HepG2 (cell line): ENCODE results near the gene LDAH. TPM values are rescaled to one million over a fixed set of nuclear protein-coding genes. Genes with fewer than 3 reads are reported as not detected.

ENCODE experiments used
- ATAC-seq: fragments of 200-7000 bp; cut with Tn5 transposase; 3 replicates; pipeline ENCODE4 v1.9.1; 2020; ENCODE audit warnings: mild to moderate bottlenecking, moderate library complexity
- BruUV-seq: library from RNA; stranded (reverse); fragments of 400-500 nt; replicated peaks from 2 replicates; lab custom pipeline; 2021; lab: Mats Ljungman, UMichigan
- CTCF ChIA-PET: fragments of 300-600 bp; formaldehyde crosslinking; extraction: SDS; loops from one replicate; lab custom pipeline; 2021; ENCODE audit warnings: low total read pairs, inconsistent platforms, low intra/inter-chr PET ratio; lab: Yijun Ruan, JAX
- POLR2A ChIA-PET: fragments of 350-600 bp; sonication (Branson Sonifier 250); formaldehyde crosslinking; loops from one replicate; lab custom pipeline; 2020; ENCODE audit warnings: antibody characterized with exemption, inconsistent platforms; lab: Yijun Ruan, JAX
- DNase-seq: peaks from one replicate; pipeline ENCODE4 v3.0.0-alpha.2; 2015; ENCODE audit warnings: low spot score
- FAIRE-seq: peaks from 3 replicates; lab custom pipeline; 2011; peaks lifted over from hg19 to GRCh38; lab: Jason Lieb, UNC
- H2AFZ ChIP-seq: one replicate; pipeline ENCODE4 v1.6.1; 2011; ENCODE audit warnings: low read length, inconsistent platforms
- H3K27ac ChIP-seq: fragments of 300-600 bp; 3 replicates; pipeline ENCODE4 v1.8.0; 2011; ENCODE audit warnings: mixed run types, mild to moderate bottlenecking, mixed read lengths, low read length, inconsistent platforms; ENCODE audit not compliant: insufficient read depth; ENCODE audit errors: extremely low read length
- H3K27me3 ChIP-seq, 2 experiments: fragments of 200-600 bp in 1 of 2; 2 replicates in 1 of 2; 3 replicates in 1 of 2; pipeline versions ENCODE4 v1.6.0 to v1.8.0; 2011; ENCODE audit warnings: low read length in 2 of 2, mild to moderate bottlenecking in 2 of 2, moderate library complexity in 2 of 2, inconsistent platforms in 1 of 2; ENCODE audit not compliant: insufficient read depth in 2 of 2, control insufficient read depth in 1 of 2
- H3K36me3 ChIP-seq, 2 experiments: fragments of 200-600 bp in 1 of 2; replicated peaks in 1 of 2; 2 replicates in 1 of 2; 3 replicates in 1 of 2; pipeline versions ENCODE4 v1.5.1 to v1.8.0; 2011; ENCODE audit warnings: low read length in 2 of 2, inconsistent platforms in 1 of 2; ENCODE audit not compliant: insufficient read depth in 2 of 2, control insufficient read depth in 1 of 2
- H3K4me1 ChIP-seq: 2 replicates; pipeline ENCODE4 v1.5.1; 2012; ENCODE audit warnings: low read length, inconsistent platforms; ENCODE audit not compliant: insufficient read depth
- H3K4me2 ChIP-seq: 2 replicates; pipeline ENCODE4 v1.6.0; 2011; ENCODE audit warnings: low read depth, low read length, inconsistent platforms
- H3K4me3 ChIP-seq, 3 experiments: fragments of 200-600 bp in 1 of 3; sonication (generic), shearing (Covaris generic) in 1 of 3; replicated peaks in 1 of 3; 2 replicates each; pipeline ENCODE4 v1.5.1; 2011 to 2016; ENCODE audit warnings: low read length in 3 of 3, inconsistent platforms in 2 of 3, low read depth in 2 of 3, mild to moderate bottlenecking in 2 of 3, control low read depth in 1 of 3, mixed read lengths in 1 of 3; ENCODE audit not compliant: insufficient read depth in 1 of 3
- H3K79me2 ChIP-seq: one replicate; pipeline ENCODE4 v1.6.1; 2011; ENCODE audit warnings: low read length, inconsistent platforms; ENCODE audit not compliant: insufficient read depth
- H3K9ac ChIP-seq: 2 replicates; pipeline ENCODE4 v1.6.0; 2011; ENCODE audit warnings: mild to moderate bottlenecking, low read depth, low read length, inconsistent platforms; ENCODE audit not compliant: insufficient read depth
- H3K9me3 ChIP-seq: 2 replicates; pipeline ENCODE4 v1.5.1; 2012; ENCODE audit warnings: mild to moderate bottlenecking, low read length
- H4K20me1 ChIP-seq: 2 replicates; pipeline ENCODE4 v1.6.0; 2011; ENCODE audit warnings: inconsistent platforms, mild to moderate bottlenecking, low read length, moderate library complexity; ENCODE audit not compliant: insufficient read depth
- FOXJ3 ChIP-seq: sonication (generic); formaldehyde crosslinking; IDR thresholded peaks from 2 replicates; pipeline ENCODE4 v1.4.0; 2020; ENCODE audit warnings: missing genetic modification reagents, mild to moderate bottlenecking, borderline replicate concordance
- GFI1 ChIP-seq: sonication (generic); formaldehyde crosslinking; IDR thresholded peaks from 2 replicates; pipeline ENCODE4 v1.5.0; 2020; ENCODE audit warnings: missing genetic modification reagents, mild to moderate bottlenecking, borderline replicate concordance
- IRF2 ChIP-seq: IDR thresholded peaks from 2 replicates; pipeline ENCODE4 v1.6.1; 2018; ENCODE audit warnings: missing genetic modification reagents, missing compliant biosample characterization
- JARID2 ChIP-seq: sonication (generic); formaldehyde crosslinking; IDR thresholded peaks from 2 replicates; pipeline ENCODE4 v1.8.1; 2023; ENCODE audit warnings: missing genetic modification reagents, inconsistent platforms; ENCODE audit not compliant: insufficient replicate concordance
- RFX5 ChIP-seq: IDR thresholded peaks from 2 replicates; pipeline ENCODE4 v1.6.1; 2011; ENCODE audit warnings: low read depth, low read length, improper control_type of control experiment
- SIN3A ChIP-seq: IDR thresholded peaks from 2 replicates; pipeline ENCODE4 v1.6.1; 2011; ENCODE audit warnings: low read depth, mild to moderate bottlenecking, control low read depth, low read length, borderline replicate concordance
- ZBTB33 ChIP-seq: sonication (generic); formaldehyde crosslinking; IDR thresholded peaks from 2 replicates; pipeline ENCODE4 v1.4.0; 2020; ENCODE audit warnings: missing genetic modification reagents
- ZFAT ChIP-seq: sonication (generic); formaldehyde crosslinking; conservative IDR thresholded peaks from 2 replicates; pipeline ENCODE4 v1.8.1; 2023; ENCODE audit warnings: missing genetic modification reagents, inconsistent platforms
- ZMYM4 ChIP-seq: sonication (generic); formaldehyde crosslinking; IDR thresholded peaks from 2 replicates; pipeline ENCODE4 v1.8.1; 2023; ENCODE audit warnings: mild to moderate bottlenecking, missing genetic modification reagents
- ZNF121 ChIP-seq: sonication (generic); formaldehyde crosslinking; IDR thresholded peaks from 2 replicates; pipeline ENCODE4 v1.5.0; 2020; ENCODE audit warnings: mild to moderate bottlenecking, missing genetic modification reagents
- ZNF646 ChIP-seq: sonication (generic); formaldehyde crosslinking; IDR thresholded peaks from 2 replicates; pipeline ENCODE4 v1.9.0; 2021; ENCODE audit warnings: mild to moderate bottlenecking, missing genetic modification reagents
- ZNF761 ChIP-seq: sonication (generic); formaldehyde crosslinking; conservative IDR thresholded peaks from 2 replicates; pipeline ENCODE4 v1.4.0; 2020; ENCODE audit warnings: mild to moderate bottlenecking, missing genetic modification reagents
- ZNF891 ChIP-seq: sonication (generic); formaldehyde crosslinking; IDR thresholded peaks from 2 replicates; pipeline ENCODE4 v1.5.0; 2020; ENCODE audit warnings: mild to moderate bottlenecking, missing genetic modification reagents
- WGBS: methylation state at CpG from one replicate; pipeline ENCODE4 v1.1.6; 2017; ENCODE audit warnings: low lambda C conversion rate; 5-methylcytosine and 5-hydroxymethylcytosine counted together
- in situ Hi-C: cut with HindIII; loops from 2 replicates; pipeline ENCODE4 v1.10.0; 2017; ENCODE audit warnings: low pct_unique_long_range_greater_than_20kb; ENCODE audit not compliant: extremely low pct_ligation_motif_present
- intact Hi-C: fragments of 100-400 bp; cut with micrococcal nuclease; formaldehyde crosslinking; loops from one replicate; pipeline ENCODE4 v1.10.0; 2022; ENCODE audit not compliant: unreplicated experiment
- polyA plus RNA-seq, 8 experiments: library from polyadenylated mRNA; depleted of rRNA in 3 of 8; stranded (reverse) in 7 of 8; unstranded in 1 of 8; fragments of >200 nt; fragmentation: Illumina TruSeq in 4 of 8; extraction: Trizol in 4 of 8; gene quantifications; 2 replicates each; pipeline versions ENCODE4 v1.2.1 to v1.2.3, GENCODE V29; 2011 to 2016; ENCODE audit warnings: low read depth in 4 of 8, missing spikeins in 1 of 8, mixed read lengths in 1 of 8; ENCODE audit not compliant: insufficient read depth in 1 of 8
- total RNA-seq, 5 experiments: library from RNA; depleted of rRNA; stranded (reverse); fragments of >200 nt; fragmentation: Illumina TruSeq; extraction: Trizol; gene quantifications; 2 replicates each; pipeline ENCODE4 v1.2.3, GENCODE V29; 2016; ENCODE audit warnings: low read depth in 1 of 5
- TF ChIP-seq, protein P1 (sequence below): sonication (generic); formaldehyde crosslinking; IDR thresholded peaks from 2 replicates; pipeline ENCODE4 v1.4.0; 2020; ENCODE audit warnings: missing genetic modification reagents

LDAH gene
- total and polyA plus RNA-seq, 2 of the 13 experiments (the other 11 are each of a cell fraction or from before 2014, with no cell fraction given), result 28.8 to 46.2 TPM

- ATAC-seq (no peak; the same call in 2 of the 3 replicates), FAIRE-seq (no peak), DNase-seq (no peak)
- no peaks in the 10 kb centered on the region for H4K20me1 ChIP-seq
- peak overlapping the region; percentile 81 to 87 (median 87); a peak in 5 of 6 replicates for H3K4me3 ChIP-seq
- H3K4me2 ChIP-seq, result peak overlapping the region; percentile 95
- WGBS, result 51% methylated on average over 5 of the region's 6 CpGs
- intact Hi-C loops, result loop anchor here (10.0 kb wide), 1 partner anchor 646 kb away; no protein-coding TSS in a partner anchor
- ChIA-PET CTCF (no interaction called here), POLR2A (interaction anchor here (1.2 to 4.2 kb wide), 2 partner anchors 18 to 221 kb away, joined by 5 to 44 read pairs; partner anchors contain the start of genes HS1BP3 and RHOB)
- peaks cover 17% of the 10 kb centered on the region for H3K79me2 ChIP-seq
- H3K27me3 ChIP-seq, result peaks cover 16 to 24% of the 10 kb centered on the region in 2 experiments; a peak in 4 of 5 replicates
- peaks cover 0 to 7% of the 10 kb centered on the region in 2 experiments; a peak in 2 of 5 replicates for H3K36me3 ChIP-seq
- no TSS peak for BruUV-seq
- H2AFZ ChIP-seq, result no peak overlapping the region
- H3K9me3 ChIP-seq, result no peaks in the 10 kb centered on the region
- peak overlapping the region; percentile 80; the same call in 1 of the 2 replicates for H3K9ac ChIP-seq
- in situ Hi-C loops, result loop anchor here (10.0 to 25.0 kb wide), 2 partner anchors 294 to 496 kb away; no protein-coding TSS in a partner anchor
- peaks cover 41% of the 10 kb centered on the region for H3K4me1 ChIP-seq
- no peak overlapping the region for H3K27ac ChIP-seq
- no peak for TF ChIP-seq IRF2 (CRISPR knock-in tag)
- 0 out of 2 replicates have a peak, but pooled peaks have one; percentile 2 for TF ChIP-seq GFI1 (CRISPR knock-in tag)
- TF ChIP-seq FOXJ3, result no peak
- TF ChIP-seq ZNF646, result no peak
- TF ChIP-seq ZNF121 (CRISPR knock-in tag), result no peak
- no peak for TF ChIP-seq ZNF891 (CRISPR knock-in tag)
- TF ChIP-seq ZNF761, result no peak
- TF ChIP-seq, protein P1, sequence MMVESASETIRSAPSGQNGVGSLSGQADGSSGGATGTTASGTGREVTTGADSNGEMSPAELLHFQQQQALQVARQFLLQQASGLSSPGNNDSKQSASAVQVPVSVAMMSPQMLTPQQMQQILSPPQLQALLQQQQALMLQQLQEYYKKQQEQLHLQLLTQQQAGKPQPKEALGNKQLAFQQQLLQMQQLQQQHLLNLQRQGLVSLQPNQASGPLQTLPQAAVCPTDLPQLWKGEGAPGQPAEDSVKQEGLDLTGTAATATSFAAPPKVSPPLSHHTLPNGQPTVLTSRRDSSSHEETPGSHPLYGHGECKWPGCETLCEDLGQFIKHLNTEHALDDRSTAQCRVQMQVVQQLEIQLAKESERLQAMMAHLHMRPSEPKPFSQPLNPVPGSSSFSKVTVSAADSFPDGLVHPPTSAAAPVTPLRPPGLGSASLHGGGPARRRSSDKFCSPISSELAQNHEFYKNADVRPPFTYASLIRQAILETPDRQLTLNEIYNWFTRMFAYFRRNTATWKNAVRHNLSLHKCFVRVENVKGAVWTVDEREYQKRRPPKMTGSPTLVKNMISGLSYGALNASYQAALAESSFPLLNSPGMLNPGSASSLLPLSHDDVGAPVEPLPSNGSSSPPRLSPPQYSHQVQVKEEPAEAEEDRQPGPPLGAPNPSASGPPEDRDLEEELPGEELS (CRISPR knock-in tag), result peak; percentile 4; the same call in 1 of the 2 replicates
- TF ChIP-seq ZMYM4, result peak; percentile 25; the same call in 1 of the 2 replicates
- TF ChIP-seq RFX5, result no peak
- TF ChIP-seq JARID2 (CRISPR knock-in tag), result no peak
- no peak for TF ChIP-seq SIN3A
- no peak for TF ChIP-seq ZBTB33 (CRISPR knock-in tag)
- no peak for TF ChIP-seq ZFAT (CRISPR knock-in tag)
Measured at GRCh38 chr2:20668451-20668850, 154.4 kb downstream of the LDAH start.
